Cardiac muscle cell (in vitro differentiated cells and primary cell): ENCODE data around the gene GRK4. TPM values are rescaled to one million over a fixed set of nuclear protein-coding genes. Genes with fewer than 3 reads are reported as not detected.

Source experiments
- DNase-seq, 2 donors: peaks; one replicate each; pipeline versions ENCODE4 v3.0.0 to v3.0.0-alpha.2; 2010 to 2017; ENCODE audit warnings: low read depth in 1 of 2, low spot score in 1 of 2
- H3K27ac ChIP-seq: fragments of 200-600 bp; sonication (generic); 2 replicates; pipeline ENCODE4 v1.5.1; 2016
- H3K27me3 ChIP-seq: fragments of 200-600 bp; sonication (generic); 2 replicates; pipeline ENCODE4 v1.6.0; 2016; ENCODE audit warnings: control low read depth
- H3K36me3 ChIP-seq: fragments of 200-600 bp; sonication (generic); 2 replicates; pipeline ENCODE4 v1.5.1; 2016; ENCODE audit warnings: control low read depth
- H3K4me1 ChIP-seq: fragments of 200-600 bp; sonication (generic); 2 replicates; pipeline ENCODE4 v1.8.1; 2017; ENCODE audit warnings: low read depth, mild to moderate bottlenecking, mixed run types
- H3K4me3 ChIP-seq: fragments of 200-600 bp; sonication (generic); 2 replicates; pipeline ENCODE4 v1.5.1; 2016; ENCODE audit warnings: mild to moderate bottlenecking
- H3K9me3 ChIP-seq: fragments of 200-600 bp; sonication (generic); 2 replicates; pipeline ENCODE4 v1.5.1; 2017; ENCODE audit warnings: low read depth, mild to moderate bottlenecking, control low read depth
- CTCF ChIP-seq: IDR thresholded peaks from 2 replicates; pipeline ENCODE4 v1.5.1; 2012; ENCODE audit warnings: low read depth, mild to moderate bottlenecking, low read length
- polyA plus RNA-seq: library from polyadenylated mRNA; unstranded; fragments of >200 nt; fragmentation: Nextera tagmentation; extraction: Ambion mirVana; gene quantifications from 2 replicates; pipeline ENCODE4 v1.2.1, GENCODE V29; 2016
- total RNA-seq: library from RNA; depleted of rRNA; stranded (reverse); fragments of >200 nt; gene quantifications from 2 replicates; pipeline ENCODE4 v1.2.3, GENCODE V29; 2016

The GRK4 gene
- total and polyA plus RNA-seq, 2 experiments from 2014 or later = 10.0 to 12.8 TPM

GRCh38 chr4:3083732-3084131, 120.4 kb downstream of the GRK4 start:
- peaks cover 4% of the 10 kb centered on the region for H3K4me1 ChIP-seq
- no peak for DNase-seq
- H3K36me3 ChIP-seq = no peaks in the 10 kb centered on the region
- H3K9me3 ChIP-seq = no peaks in the 10 kb centered on the region
- no peak overlapping the region for H3K27ac ChIP-seq
- no peak overlapping the region for H3K4me3 ChIP-seq
- TF ChIP-seq CTCF = no peak
- no peaks in the 10 kb centered on the region for H3K27me3 ChIP-seq

- no peak for TF ChIP-seq CTCF
- H3K36me3 ChIP-seq = no peaks in the 10 kb centered on the region
- no peak overlapping the region for H3K4me3 ChIP-seq
- H3K9me3 ChIP-seq = no peaks in the 10 kb centered on the region
- no peaks in the 10 kb centered on the region for H3K27me3 ChIP-seq
- no peaks in the 10 kb centered on the region for H3K4me1 ChIP-seq
- H3K27ac ChIP-seq = no peak overlapping the region
- no peak for DNase-seq
Observed at GRCh38 chr4:3085948-3086670, 122.7 kb downstream of the GRK4 start.

GRCh38 chr4:3087115-3087797, 123.9 kb downstream of the GRK4 start:
- DNase-seq = no peak
- H3K4me3 ChIP-seq = no peak overlapping the region
- no peaks in the 10 kb centered on the region for H3K27me3 ChIP-seq
- H3K36me3 ChIP-seq = no peaks in the 10 kb centered on the region
- no peak for TF ChIP-seq CTCF
- no peaks in the 10 kb centered on the region for H3K9me3 ChIP-seq
- no peak overlapping the region for H3K27ac ChIP-seq
- peaks cover 5% of the 10 kb centered on the region for H3K4me1 ChIP-seq

Other genes with a start within 250 kb of the GRK4 start
- 41.7 and 58.5 TPM in 2 replicates for gene TNIP2, start 207.2 kb upstream of the GRK4 start, total RNA-seq
- gene TNIP2, start 207.2 kb upstream of the GRK4 start, polyA plus RNA-seq = 32.7 and 48.3 TPM in 2 replicates
- gene SH3BP2, start 170.5 kb upstream of the GRK4 start, total RNA-seq = 19.6 and 31.7 TPM in 2 replicates
- 8.5 and 16.9 TPM in 2 replicates for gene SH3BP2, start 170.5 kb upstream of the GRK4 start, polyA plus RNA-seq
- gene ADD1, start 119.7 kb upstream of the GRK4 start, total RNA-seq = 219 and 230 TPM in 2 replicates
- gene ADD1, start 119.7 kb upstream of the GRK4 start, polyA plus RNA-seq = 274 and 297 TPM in 2 replicates
- 14.4 and 19.8 TPM in 2 replicates for gene NOP14, start 165 bp upstream of the GRK4 start, total RNA-seq
- gene NOP14, start 165 bp upstream of the GRK4 start, polyA plus RNA-seq = 15.0 and 17.6 TPM in 2 replicates
- not detected in 2 replicates for gene HTT-AS, start 111.0 kb downstream of the GRK4 start, total RNA-seq
- not detected in 2 replicates for gene HTT-AS, start 111.0 kb downstream of the GRK4 start, polyA plus RNA-seq
- 27.4 and 38.6 TPM in 2 replicates for gene HTT, start 111.1 kb downstream of the GRK4 start, total RNA-seq
- gene HTT, start 111.1 kb downstream of the GRK4 start, polyA plus RNA-seq = 9.7 and 11.4 TPM in 2 replicates